Stimulated activated CD4-positive, alpha-beta T cell treated with anti-CD3 and anti-CD28 coated beads, Interleukin-1b, Interleukin-23, amount 100 ng/mL, for 24 hours (primary cell): Measurements from ENCODE around the gene ATP11A.

ENCODE experiments used
- DNase-seq, 4 experiments: peaks; one replicate each; pipeline ENCODE4 v3.0.0-alpha.2; 2020; ENCODE audit warnings: low read depth in 4 of 4, low spot score in 1 of 4

ATP11A gene

GRCh38 chr13:112917056-112917664, 227.3 kb downstream of the ATP11A start:
- DNase-seq, result no peak

- no peak for DNase-seq
Measured at GRCh38 chr13:112917737-112918136, 227.9 kb downstream of the ATP11A start.

- DNase-seq, result no peak
Measured at GRCh38 chr13:112918266-112918665, 228.4 kb downstream of the ATP11A start.

- no peak for DNase-seq
Measured at GRCh38 chr13:112918746-112919145, 228.9 kb downstream of the ATP11A start.

GRCh38 chr13:112923962-112924361, 234.1 kb downstream of the ATP11A start:
- no peak for DNase-seq

- no peak for DNase-seq
Measured at GRCh38 chr13:112924365-112924764, 234.5 kb downstream of the ATP11A start.

GRCh38 chr13:112926003-112926402, 236.2 kb downstream of the ATP11A start:
- DNase-seq, result no peak

- DNase-seq, result no peak
Measured at GRCh38 chr13:112926993-112927392, 237.2 kb downstream of the ATP11A start.

- DNase-seq, result no peak
Measured at GRCh38 chr13:112928020-112928971, 238.5 kb downstream of the ATP11A start.

- no peak for DNase-seq
Measured at GRCh38 chr13:112928972-112929782, 239.3 kb downstream of the ATP11A start.

- no peak for DNase-seq
Measured at GRCh38 chr13:112929783-112930055, 239.9 kb downstream of the ATP11A start.

GRCh38 chr13:112930192-112930591, 240.4 kb downstream of the ATP11A start:
- no peak for DNase-seq

- no peak for DNase-seq
Measured at GRCh38 chr13:112931028-112931934, 241.4 kb downstream of the ATP11A start.

GRCh38 chr13:112932971-112933370, 243.1 kb downstream of the ATP11A start:
- DNase-seq, result no peak

- DNase-seq, result no peak
Measured at GRCh38 chr13:112933649-112934048, 243.8 kb downstream of the ATP11A start.

GRCh38 chr13:112934078-112934477, 244.2 kb downstream of the ATP11A start:
- no peak for DNase-seq
